Cardiac ventricle fibroblast (primary cell): ENCODE measurements around the gene HAND1. TPM values are rescaled to one million over a fixed set of nuclear protein-coding genes. Genes with fewer than 3 reads are reported as not detected.

ENCODE experiments used
- total RNA-seq: library from RNA; depleted of rRNA; stranded (reverse); fragments of >200 nt; gene quantifications from 2 replicates; pipeline ENCODE4 v1.2.3, GENCODE V29; 2015

The HAND1 gene
- not detected in 2 replicates for total RNA-seq

DNA sequence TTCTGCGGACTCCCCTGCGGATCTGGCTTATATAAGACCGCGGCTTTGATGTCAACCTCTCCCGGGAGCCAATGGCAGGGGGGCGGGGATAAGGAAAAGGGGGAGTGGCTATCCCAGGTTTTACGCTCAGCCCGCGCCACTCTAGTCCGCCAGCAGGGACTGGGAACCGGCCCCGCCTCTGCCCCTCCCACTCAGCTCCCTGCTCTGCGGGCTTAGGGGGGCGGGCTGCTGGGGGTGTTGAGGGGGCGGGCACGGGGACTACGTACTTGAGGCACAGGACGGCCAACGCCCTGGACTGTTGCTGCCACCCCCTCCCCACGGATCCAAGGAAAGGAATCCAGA is at the start of gene HAND1:
TSS of gene HAND1 (minus strand) at position 4 of the 342 bp plus-strand sequence. CDS start 219 bp downstream, outside the sequence.

DNA sequence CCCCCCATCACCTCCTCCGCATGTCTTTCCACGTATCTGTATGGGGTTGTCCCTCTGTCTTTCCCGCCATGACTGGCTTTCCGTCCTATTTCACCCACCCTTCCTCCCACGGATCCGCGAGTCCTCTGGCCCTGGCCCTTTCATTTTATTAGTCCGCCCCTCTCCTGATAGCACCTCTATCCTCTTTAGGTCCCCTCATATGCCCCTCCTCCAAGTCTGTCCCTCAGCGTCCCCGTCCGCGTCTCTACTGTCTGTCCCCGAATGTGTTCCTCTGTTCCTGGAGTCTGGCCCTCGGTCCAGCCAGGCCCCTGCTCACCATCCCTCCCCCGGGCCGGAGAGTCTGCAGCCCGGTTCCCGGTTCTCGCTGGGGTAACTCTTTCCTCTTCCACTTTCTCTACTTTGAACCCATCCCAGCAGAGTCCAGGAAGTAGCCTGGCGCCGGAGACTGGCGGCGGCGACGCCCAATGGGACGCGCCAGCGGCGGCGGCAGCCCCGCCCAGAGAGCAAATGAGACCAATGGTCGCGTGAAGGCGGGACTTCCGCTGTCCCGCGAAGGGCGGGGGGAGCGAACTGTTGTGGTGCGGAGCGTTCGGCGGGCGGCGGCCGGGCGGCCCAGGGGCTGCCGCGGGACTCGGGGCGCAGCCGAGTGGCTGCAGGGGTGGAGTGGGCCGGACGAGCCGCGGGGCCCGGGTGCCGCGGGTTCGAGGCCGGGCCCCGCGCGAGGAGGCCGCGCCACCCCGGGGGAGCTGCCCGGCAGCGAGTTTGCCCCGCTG is 32.4 kb downstream of the HAND1 start, which contains the start of gene SAP30L:
TSS of gene SAP30L (plus strand) at position 576 of the 773 bp plus-strand sequence. CDS start 608 bp downstream, outside the sequence.

Other genes starting within 250 kb of the HAND1 start
- gene SAP30L, start 32.2 kb downstream of the HAND1 start, total RNA-seq: 15.4 and 22.9 TPM in 2 replicates